CD14-positive monocyte (primary cell): Measurements from ENCODE around the gene TMED10. TPM values are rescaled to one million over a fixed set of nuclear protein-coding genes. Genes with fewer than 3 reads are reported as not detected.
A peak's percentile ranks its signal among the peaks of the same experiment; 100 is the strongest.

Source experiments
- DNase-seq, 3 donors: peaks; one replicate each; pipeline ENCODE4 v3.0.0-alpha.2; 2011 to 2022
- H2AFZ ChIP-seq: 2 replicates; pipeline ENCODE4 v1.6.0; 2012; ENCODE audit warnings: mild to moderate bottlenecking, low read depth, low read length, inconsistent platforms; ENCODE audit not compliant: insufficient read depth, poor library complexity, severe bottlenecking
- H3K27ac ChIP-seq, 2 donors: 1 replicate in 1 of 2; 2 replicates in 1 of 2; pipeline ENCODE4 v1.5.1; 2012 to 2013; ENCODE audit warnings: low read length in 2 of 2, control low read depth in 1 of 2, inconsistent platforms in 1 of 2, low read depth in 1 of 2, mild to moderate bottlenecking in 1 of 2
- H3K27me3 ChIP-seq, 2 donors: one replicate each; pipeline versions ENCODE4 v1.6.0 to v1.6.1; 2011 to 2013; ENCODE audit warnings: low read length in 2 of 2; ENCODE audit not compliant: control insufficient read depth in 2 of 2, insufficient read depth in 2 of 2
- H3K36me3 ChIP-seq, 2 donors: replicated peaks in 1 of 2; 1 replicate in 1 of 2; 2 replicates in 1 of 2; pipeline versions ENCODE4 v1.5.1 to v1.6.1; 2012 to 2013; ENCODE audit warnings: low read length in 2 of 2, control low read depth in 1 of 2, inconsistent platforms in 1 of 2, mild to moderate bottlenecking in 1 of 2; ENCODE audit not compliant: insufficient read depth in 2 of 2, control insufficient read depth in 1 of 2
- H3K4me1 ChIP-seq, 2 donors: 1 replicate in 1 of 2; 2 replicates in 1 of 2; pipeline versions ENCODE4 v1.5.1 to v1.6.1; 2012 to 2013; ENCODE audit warnings: low read length in 2 of 2, control low read depth in 1 of 2, inconsistent platforms in 1 of 2, mild to moderate bottlenecking in 1 of 2, moderate library complexity in 1 of 2; ENCODE audit not compliant: insufficient read depth in 2 of 2, control insufficient read depth in 1 of 2
- H3K4me2 ChIP-seq: replicated peaks from 2 replicates; pipeline ENCODE3; 2012; ENCODE audit warnings: low read length, moderate library complexity, mild to moderate bottlenecking; ENCODE audit not compliant: poor library complexity, severe bottlenecking; ENCODE audit errors: extremely low read depth
- H3K4me3 ChIP-seq, 3 experiments: fragments of 200-600 bp in 1 of 3; sonication (generic) in 1 of 3; replicated peaks in 1 of 3; 1 replicate in 2 of 3; 2 replicates in 1 of 3; pipeline ENCODE4 v1.5.1; 2011 to 2013; ENCODE audit warnings: low read length in 3 of 3, mild to moderate bottlenecking in 3 of 3, control low read depth in 2 of 3, low read depth in 2 of 3, inconsistent platforms in 1 of 3, moderate library complexity in 1 of 3
- H3K79me2 ChIP-seq: 2 replicates; pipeline ENCODE4 v1.6.0; 2012; ENCODE audit warnings: mild to moderate bottlenecking, control low read depth, inconsistent platforms, low read length, moderate library complexity; ENCODE audit not compliant: insufficient read depth
- H3K9ac ChIP-seq: 2 replicates; pipeline ENCODE4 v1.6.0; 2017; ENCODE audit warnings: low read length, mild to moderate bottlenecking; ENCODE audit not compliant: insufficient read depth, poor library complexity, severe bottlenecking
- H3K9me3 ChIP-seq, 2 donors: replicated peaks in 1 of 2; 1 replicate in 1 of 2; 2 replicates in 1 of 2; pipeline versions ENCODE4 v1.5.1 to v1.6.1; 2012 to 2013; ENCODE audit warnings: low read length in 2 of 2, control low read depth in 1 of 2; ENCODE audit not compliant: control insufficient read depth in 1 of 2, insufficient read depth in 1 of 2
- H4K20me1 ChIP-seq: 2 replicates; pipeline ENCODE4 v1.6.0; 2012; ENCODE audit warnings: mild to moderate bottlenecking, low read length, control low read depth, moderate library complexity; ENCODE audit not compliant: insufficient read depth
- H3K27ac Mint-ChIP-seq, 7 donors: one replicate each; pipeline ENCODE4 v1.8.0; 2020; ENCODE audit warnings: mild to moderate bottlenecking in 7 of 7, mixed read lengths in 7 of 7, moderate library complexity in 6 of 7, inconsistent platforms in 2 of 7
- H3K27me3 Mint-ChIP-seq, 3 donors: one replicate each; pipeline ENCODE4 v1.8.0; 2021 to 2022; ENCODE audit warnings: low read depth in 3 of 3, mild to moderate bottlenecking in 3 of 3, mixed read lengths in 3 of 3, moderate library complexity in 3 of 3, inconsistent platforms in 1 of 3
- H3K36me3 Mint-ChIP-seq, 2 donors: one replicate each; pipeline ENCODE4 v1.8.0; 2020; ENCODE audit warnings: mixed read lengths in 2 of 2, inconsistent platforms in 1 of 2, mild to moderate bottlenecking in 1 of 2
- H3K4me1 Mint-ChIP-seq: one replicate; pipeline ENCODE4 v1.8.0; 2020; ENCODE audit warnings: mild to moderate bottlenecking, mixed read lengths
- H3K4me3 Mint-ChIP-seq, 2 donors: one replicate each; pipeline ENCODE4 v1.8.0; 2020; ENCODE audit warnings: mild to moderate bottlenecking in 2 of 2, mixed read lengths in 2 of 2, moderate library complexity in 1 of 2
- H3K9me3 Mint-ChIP-seq, 7 donors: one replicate each; pipeline ENCODE4 v1.8.0; 2020 to 2022; ENCODE audit warnings: mixed read lengths in 7 of 7, mild to moderate bottlenecking in 6 of 7, moderate library complexity in 6 of 7, inconsistent platforms in 2 of 7
- CTCF ChIP-seq: fragments of 200-600 bp; IDR thresholded peaks from one replicate; pipeline ENCODE4 v1.8.0; 2022; ENCODE audit warnings: antibody characterized with exemption, mild to moderate bottlenecking
- WGBS: methylation state at CpG from one replicate; pipeline ENCODE4 v1.1.5; 2013; ENCODE audit warnings: missing lambda C conversion rate; ENCODE audit not compliant: insufficient coverage; 5-methylcytosine and 5-hydroxymethylcytosine counted together
- intact Hi-C, 2 donors: fragments of 100-400 bp; cut with micrococcal nuclease; formaldehyde crosslinking; loops; one replicate each; pipeline versions ENCODE4 v1.15.0 to v1.15.1; 2023
- polyA plus RNA-seq, 3 donors: library from polyadenylated mRNA; depleted of rRNA in 1 of 3; unstranded in 2 of 3; stranded (reverse) in 1 of 3; fragments of 300-500 nt in 2 of 3; fragments of >200 nt in 1 of 3; fragmentation: Illumina TruSeq in 2 of 3; gene quantifications; 1 replicate in 2 of 3; 2 replicates in 1 of 3; pipeline ENCODE4 v1.2.3, GENCODE V29; 2012 to 2021

Gene TMED10
- polyA plus RNA-seq, 3 donors: 98.5 to 243 (median 233) TPM

- Histone ChIP-seq H3K4me1 (peaks cover 47 to 54% of the 10 kb centered on the region in 2 donors), H3K36me3 (peaks cover 0 to 2% of the 10 kb centered on the region in 2 donors), H3K4me3 (peak within 1 kb of the TSS; percentile 61 to 78 (median 62)), H3K79me2 (peaks cover 78% of the 10 kb centered on the region), H3K4me2 (peak within 1 kb of the TSS; percentile 86), H2AFZ (peak within 1 kb of the TSS; percentile 94), H3K27me3 (no peaks in the 10 kb centered on the region), H3K9me3 (no peaks in the 10 kb centered on the region), H4K20me1 (no peaks in the 10 kb centered on the region), H3K9ac (peak within 1 kb of the TSS; percentile 88), H3K27ac (peak within 1 kb of the TSS; percentile 91 to 97)
- Mint-ChIP-seq H3K4me3 (peak within 1 kb of the TSS; percentile 82 to 95), H3K9me3 (no peaks in the 10 kb centered on the region), H3K27ac (peak within 1 kb of the TSS; percentile 97 to 99 (median 98)), H3K36me3 (peaks cover 8 to 26% of the 10 kb centered on the region in 2 donors), H3K27me3 (peaks cover 0 to 1% (median 0%) of the 10 kb centered on the region in 3 donors), H3K4me1 (peaks cover 49% of the 10 kb centered on the region)
- intact Hi-C loops: loop anchor here in 1 of 2 donors (10.0 kb wide), 1 partner anchor 298 kb away; the partner anchor contains the start of gene JDP2
- DNase-seq: peak; percentile 77 to 86 (median 85)
- under 1% methylated on average over 73 of the region's 76 CpGs for WGBS
- no peak for TF ChIP-seq CTCF
Observed at GRCh38 chr14:75126679-75127473, 49.5 kb downstream of the TMED10 start, which contains the start of gene NEK9. TSS of gene NEK9 (minus strand) at chr14:75127048. CDS start at chr14:75126921, 127 bp downstream.

GRCh38 chr14:75126121-75126544 is 50.3 kb downstream of the TMED10 start:
- H3K36me3 ChIP-seq: peaks cover 0 to 2% of the 10 kb centered on the region in 2 donors
- no peaks in the 10 kb centered on the region for H3K9me3 ChIP-seq
- no peaks in the 10 kb centered on the region for H4K20me1 ChIP-seq
- peaks cover 6 to 24% of the 10 kb centered on the region in 2 donors for H3K36me3 Mint-ChIP-seq
- no peak for TF ChIP-seq CTCF
- H3K4me2 ChIP-seq: peak overlapping the region; percentile 86
- peaks cover 0 to 1% (median 0%) of the 10 kb centered on the region in 3 donors for H3K27me3 Mint-ChIP-seq
- peak overlapping the region; percentile 82 to 95 for H3K4me3 Mint-ChIP-seq
- H3K27ac Mint-ChIP-seq: peak overlapping the region; percentile 97 to 99 (median 98)
- no peaks in the 10 kb centered on the region for H3K27me3 ChIP-seq
- DNase-seq: peak; percentile 45 to 72 (median 48)
- peak overlapping the region; percentile 91 to 97 for H3K27ac ChIP-seq
- peak overlapping the region; percentile 94 for H2AFZ ChIP-seq
- H3K4me1 Mint-ChIP-seq: peaks cover 56% of the 10 kb centered on the region
- intact Hi-C loops: loop anchor here in 1 of 2 donors (10.0 kb wide), 1 partner anchor 299 kb away; the partner anchor contains the start of gene JDP2
- peak overlapping the region; percentile 88 for H3K9ac ChIP-seq
- peaks cover 78% of the 10 kb centered on the region for H3K79me2 ChIP-seq
- H3K4me1 ChIP-seq: peaks cover 54 to 61% of the 10 kb centered on the region in 2 donors
- peak overlapping the region; percentile 61 to 78 (median 62) for H3K4me3 ChIP-seq
- H3K9me3 Mint-ChIP-seq: no peaks in the 10 kb centered on the region
- no CpG with 5 or more reads among the region's 6 CpGs for WGBS
